HepG2 (cell line): Measurements from ENCODE around the gene RBBP8. TPM values are rescaled to one million over a fixed set of nuclear protein-coding genes. Genes with fewer than 3 reads are reported as not detected.

Source experiments
- CENPX ChIP-seq: sonication (generic); formaldehyde crosslinking; IDR thresholded peaks from 2 replicates; pipeline ENCODE4 v1.9.0; 2021; ENCODE audit warnings: mild to moderate bottlenecking, missing genetic modification reagents, moderate library complexity
- CHD4 ChIP-seq: fragments of 200-600 bp; sonication (generic); IDR thresholded peaks from 2 replicates; pipeline ENCODE4 v1.7.0; 2017; ENCODE audit warnings: mild to moderate bottlenecking, low read length, borderline replicate concordance
- FOSL1 ChIP-seq: sonication (generic); formaldehyde crosslinking; IDR thresholded peaks from 2 replicates; pipeline ENCODE4 v1.9.0; 2021; ENCODE audit warnings: missing genetic modification reagents, borderline replicate concordance
- GZF1 ChIP-seq: sonication (generic); formaldehyde crosslinking; IDR thresholded peaks from 2 replicates; pipeline ENCODE4 v1.5.1; 2020; ENCODE audit warnings: mild to moderate bottlenecking, missing genetic modification reagents
- KDM1A ChIP-seq: IDR thresholded peaks from 2 replicates; pipeline ENCODE4 v1.6.1; 2016; ENCODE audit warnings: missing compliant biosample characterization
- MEF2D ChIP-seq: sonication (generic); formaldehyde crosslinking; IDR thresholded peaks from 2 replicates; pipeline ENCODE4 v1.5.1; 2020; ENCODE audit warnings: mild to moderate bottlenecking, missing genetic modification reagents
- NFKB2 ChIP-seq: sonication (generic); formaldehyde crosslinking; IDR thresholded peaks from 2 replicates; pipeline ENCODE4 v1.4.0; 2020; ENCODE audit warnings: missing genetic modification reagents, borderline replicate concordance
- NR2F2 ChIP-seq: IDR thresholded peaks from 2 replicates; pipeline ENCODE4 v1.6.1; 2012; ENCODE audit warnings: low read depth, inconsistent platforms, borderline replicate concordance
- ZBTB46 ChIP-seq: sonication (generic); formaldehyde crosslinking; IDR thresholded peaks from 2 replicates; pipeline ENCODE4 v1.4.0; 2020; ENCODE audit warnings: mild to moderate bottlenecking, missing genetic modification reagents, borderline replicate concordance
- ZNF337 ChIP-seq: sonication (generic); formaldehyde crosslinking; IDR thresholded peaks from 2 replicates; pipeline ENCODE4 v1.5.1; 2020; ENCODE audit warnings: missing genetic modification reagents, low read depth, mild to moderate bottlenecking, borderline replicate concordance
- ZNF362 ChIP-seq: sonication (generic); formaldehyde crosslinking; IDR thresholded peaks from 2 replicates; pipeline ENCODE4 v1.4.0; 2020; ENCODE audit warnings: missing genetic modification reagents, mild to moderate bottlenecking, borderline replicate concordance
- ZSCAN29 ChIP-seq: sonication (generic); formaldehyde crosslinking; conservative IDR thresholded peaks from 2 replicates; pipeline ENCODE4 v1.4.0; 2020; ENCODE audit warnings: mild to moderate bottlenecking, missing genetic modification reagents
- polyA plus RNA-seq, 8 experiments: library from polyadenylated mRNA; depleted of rRNA in 3 of 8; stranded (reverse) in 7 of 8; unstranded in 1 of 8; fragments of >200 nt; fragmentation: Illumina TruSeq in 4 of 8; extraction: Trizol in 4 of 8; gene quantifications; 2 replicates each; pipeline versions ENCODE4 v1.2.1 to v1.2.3, GENCODE V29; 2011 to 2016; ENCODE audit warnings: low read depth in 4 of 8, missing spikeins in 1 of 8, mixed read lengths in 1 of 8; ENCODE audit not compliant: insufficient read depth in 1 of 8
- total RNA-seq, 5 experiments: library from RNA; depleted of rRNA; stranded (reverse); fragments of >200 nt; fragmentation: Illumina TruSeq; extraction: Trizol; gene quantifications; 2 replicates each; pipeline ENCODE4 v1.2.3, GENCODE V29; 2016; ENCODE audit warnings: low read depth in 1 of 5
- TF ChIP-seq, protein P1 (sequence below): sonication (generic); formaldehyde crosslinking; conservative IDR thresholded peaks from 2 replicates; pipeline ENCODE4 v1.4.0; 2020; ENCODE audit warnings: missing genetic modification reagents
- TF ChIP-seq, protein P2 (sequence below): sonication (generic); formaldehyde crosslinking; IDR thresholded peaks from 2 replicates; pipeline ENCODE4 v1.9.0; 2021; ENCODE audit warnings: missing genetic modification reagents, borderline replicate concordance
- TF ChIP-seq, protein P3 (sequence below): sonication (generic); formaldehyde crosslinking; IDR thresholded peaks from 2 replicates; pipeline ENCODE4 v1.4.0; 2020; ENCODE audit warnings: missing genetic modification reagents, borderline replicate concordance
- TF ChIP-seq, protein P4 (sequence below): sonication (generic); formaldehyde crosslinking; IDR thresholded peaks from 2 replicates; pipeline ENCODE4 v1.5.0; 2020; ENCODE audit warnings: mild to moderate bottlenecking, missing genetic modification reagents

The RBBP8 gene
- total and polyA plus RNA-seq, 2 of the 13 experiments (the other 11 are each of a cell fraction or from before 2014, with no cell fraction given) = 14.2 to 47.4 TPM

GRCh38 chr18:22933206-22933965 lies at the start of gene RBBP8 (continued):
- TF ChIP-seq ZBTB46 (CRISPR knock-in tag) (no peak), ZNF362 (CRISPR knock-in tag) (no peak), CENPX (CRISPR knock-in tag) (no peak), KDM1A (CRISPR knock-in tag) (peak; percentile 23; the same call in 1 of the 2 replicates), ZSCAN29 (CRISPR knock-in tag) (no peak), GZF1 (no peak), NR2F2 (no peak), ZNF337 (CRISPR knock-in tag) (peak; percentile 72; the same call in 1 of the 2 replicates), FOSL1 (CRISPR knock-in tag) (no peak), MEF2D (CRISPR knock-in tag) (no peak), NFKB2 (peak; percentile 60; the same call in 1 of the 2 replicates), CHD4 (no peak)
- TF ChIP-seq, protein P1, sequence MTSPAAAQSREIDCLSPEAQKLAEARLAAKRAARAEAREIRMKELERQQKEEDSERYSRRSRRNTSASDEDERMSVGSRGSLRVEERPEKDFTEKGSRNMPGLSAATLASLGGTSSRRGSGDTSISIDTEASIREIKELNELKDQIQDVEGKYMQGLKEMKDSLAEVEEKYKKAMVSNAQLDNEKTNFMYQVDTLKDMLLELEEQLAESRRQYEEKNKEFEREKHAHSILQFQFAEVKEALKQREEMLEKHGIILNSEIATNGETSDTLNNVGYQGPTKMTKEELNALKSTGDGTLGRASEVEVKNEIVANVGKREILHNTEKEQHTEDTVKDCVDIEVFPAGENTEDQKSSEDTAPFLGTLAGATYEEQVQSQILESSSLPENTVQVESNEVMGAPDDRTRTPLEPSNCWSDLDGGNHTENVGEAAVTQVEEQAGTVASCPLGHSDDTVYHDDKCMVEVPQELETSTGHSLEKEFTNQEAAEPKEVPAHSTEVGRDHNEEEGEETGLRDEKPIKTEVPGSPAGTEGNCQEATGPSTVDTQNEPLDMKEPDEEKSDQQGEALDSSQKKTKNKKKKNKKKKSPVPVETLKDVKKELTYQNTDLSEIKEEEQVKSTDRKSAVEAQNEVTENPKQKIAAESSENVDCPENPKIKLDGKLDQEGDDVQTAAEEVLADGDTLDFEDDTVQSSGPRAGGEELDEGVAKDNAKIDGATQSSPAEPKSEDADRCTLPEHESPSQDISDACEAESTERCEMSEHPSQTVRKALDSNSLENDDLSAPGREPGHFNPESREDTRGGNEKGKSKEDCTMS = no peak
- TF ChIP-seq, protein P2, sequence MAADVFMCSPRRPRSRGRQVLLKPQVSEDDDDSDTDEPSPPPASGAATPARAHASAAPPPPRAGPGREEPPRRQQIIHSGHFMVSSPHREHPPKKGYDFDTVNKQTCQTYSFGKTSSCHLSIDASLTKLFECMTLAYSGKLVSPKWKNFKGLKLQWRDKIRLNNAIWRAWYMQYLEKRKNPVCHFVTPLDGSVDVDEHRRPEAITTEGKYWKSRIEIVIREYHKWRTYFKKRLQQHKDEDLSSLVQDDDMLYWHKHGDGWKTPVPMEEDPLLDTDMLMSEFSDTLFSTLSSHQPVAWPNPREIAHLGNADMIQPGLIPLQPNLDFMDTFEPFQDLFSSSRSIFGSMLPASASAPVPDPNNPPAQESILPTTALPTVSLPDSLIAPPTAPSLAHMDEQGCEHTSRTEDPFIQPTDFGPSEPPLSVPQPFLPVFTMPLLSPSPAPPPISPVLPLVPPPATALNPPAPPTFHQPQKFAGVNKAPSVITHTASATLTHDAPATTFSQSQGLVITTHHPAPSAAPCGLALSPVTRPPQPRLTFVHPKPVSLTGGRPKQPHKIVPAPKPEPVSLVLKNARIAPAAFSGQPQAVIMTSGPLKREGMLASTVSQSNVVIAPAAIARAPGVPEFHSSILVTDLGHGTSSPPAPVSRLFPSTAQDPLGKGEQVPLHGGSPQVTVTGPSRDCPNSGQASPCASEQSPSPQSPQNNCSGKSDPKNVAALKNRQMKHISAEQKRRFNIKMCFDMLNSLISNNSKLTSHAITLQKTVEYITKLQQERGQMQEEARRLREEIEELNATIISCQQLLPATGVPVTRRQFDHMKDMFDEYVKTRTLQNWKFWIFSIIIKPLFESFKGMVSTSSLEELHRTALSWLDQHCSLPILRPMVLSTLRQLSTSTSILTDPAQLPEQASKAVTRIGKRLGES (CRISPR knock-in tag) = no peak
- TF ChIP-seq, protein P3, sequence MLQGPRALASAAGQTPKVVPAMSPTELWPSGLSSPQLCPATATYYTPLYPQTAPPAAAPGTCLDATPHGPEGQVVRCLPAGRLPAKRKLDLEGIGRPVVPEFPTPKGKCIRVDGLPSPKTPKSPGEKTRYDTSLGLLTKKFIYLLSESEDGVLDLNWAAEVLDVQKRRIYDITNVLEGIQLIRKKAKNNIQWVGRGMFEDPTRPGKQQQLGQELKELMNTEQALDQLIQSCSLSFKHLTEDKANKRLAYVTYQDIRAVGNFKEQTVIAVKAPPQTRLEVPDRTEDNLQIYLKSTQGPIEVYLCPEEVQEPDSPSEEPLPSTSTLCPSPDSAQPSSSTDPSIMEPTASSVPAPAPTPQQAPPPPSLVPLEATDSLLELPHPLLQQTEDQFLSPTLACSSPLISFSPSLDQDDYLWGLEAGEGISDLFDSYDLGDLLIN = peak; percentile 30; the same call in 1 of the 2 replicates
- TF ChIP-seq, protein P4, sequence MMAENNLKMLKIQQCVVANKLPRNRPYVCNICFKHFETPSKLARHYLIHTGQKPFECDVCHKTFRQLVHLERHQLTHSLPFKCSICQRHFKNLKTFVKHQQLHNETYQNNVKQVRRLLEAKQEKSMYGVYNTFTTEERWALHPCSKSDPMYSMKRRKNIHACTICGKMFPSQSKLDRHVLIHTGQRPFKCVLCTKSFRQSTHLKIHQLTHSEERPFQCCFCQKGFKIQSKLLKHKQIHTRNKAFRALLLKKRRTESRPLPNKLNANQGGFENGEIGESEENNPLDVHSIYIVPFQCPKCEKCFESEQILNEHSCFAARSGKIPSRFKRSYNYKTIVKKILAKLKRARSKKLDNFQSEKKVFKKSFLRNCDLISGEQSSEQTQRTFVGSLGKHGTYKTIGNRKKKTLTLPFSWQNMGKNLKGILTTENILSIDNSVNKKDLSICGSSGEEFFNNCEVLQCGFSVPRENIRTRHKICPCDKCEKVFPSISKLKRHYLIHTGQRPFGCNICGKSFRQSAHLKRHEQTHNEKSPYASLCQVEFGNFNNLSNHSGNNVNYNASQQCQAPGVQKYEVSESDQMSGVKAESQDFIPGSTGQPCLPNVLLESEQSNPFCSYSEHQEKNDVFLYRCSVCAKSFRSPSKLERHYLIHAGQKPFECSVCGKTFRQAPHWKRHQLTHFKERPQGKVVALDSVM (CRISPR knock-in tag) = no peak
